Measurements from ENCODE around the gene SBF2.

GRCh38 chr11:10108915-10109680 lies 184.9 kb downstream of the SBF2 start:
- TF ChIP-seq CTCF (IDR thresholded peaks at IDR 0.05; ENCODE audit: borderline replicate concordance, extremely low read depth, low read length, poor library complexity, severe bottlenecking): no peak
- no peak for TF ChIP-seq EZH2 (IDR thresholded peaks at IDR 0.05; ENCODE audit: borderline replicate concordance, low read depth, low read length, severe bottlenecking)
